CD14-positive monocyte (primary cell): ENCODE measurements around the gene GBGT1. TPM values are rescaled to one million over a fixed set of nuclear protein-coding genes. Genes with fewer than 3 reads are reported as not detected.

Experiments used
- DNase-seq, 3 donors: peaks; one replicate each; pipeline ENCODE4 v3.0.0-alpha.2; 2011 to 2022
- H2AFZ ChIP-seq: 2 replicates; pipeline ENCODE4 v1.6.0; 2012; ENCODE audit warnings: mild to moderate bottlenecking, low read depth, low read length, inconsistent platforms; ENCODE audit not compliant: insufficient read depth, poor library complexity, severe bottlenecking
- H3K27ac ChIP-seq, 2 donors: 1 replicate in 1 of 2; 2 replicates in 1 of 2; pipeline ENCODE4 v1.5.1; 2012 to 2013; ENCODE audit warnings: low read length in 2 of 2, control low read depth in 1 of 2, inconsistent platforms in 1 of 2, low read depth in 1 of 2, mild to moderate bottlenecking in 1 of 2
- H3K27me3 ChIP-seq, 2 donors: one replicate each; pipeline versions ENCODE4 v1.6.0 to v1.6.1; 2011 to 2013; ENCODE audit warnings: low read length in 2 of 2; ENCODE audit not compliant: control insufficient read depth in 2 of 2, insufficient read depth in 2 of 2
- H3K36me3 ChIP-seq, 2 donors: replicated peaks in 1 of 2; 1 replicate in 1 of 2; 2 replicates in 1 of 2; pipeline versions ENCODE4 v1.5.1 to v1.6.1; 2012 to 2013; ENCODE audit warnings: low read length in 2 of 2, control low read depth in 1 of 2, inconsistent platforms in 1 of 2, mild to moderate bottlenecking in 1 of 2; ENCODE audit not compliant: insufficient read depth in 2 of 2, control insufficient read depth in 1 of 2
- H3K4me1 ChIP-seq, 2 donors: 1 replicate in 1 of 2; 2 replicates in 1 of 2; pipeline versions ENCODE4 v1.5.1 to v1.6.1; 2012 to 2013; ENCODE audit warnings: low read length in 2 of 2, control low read depth in 1 of 2, inconsistent platforms in 1 of 2, mild to moderate bottlenecking in 1 of 2, moderate library complexity in 1 of 2; ENCODE audit not compliant: insufficient read depth in 2 of 2, control insufficient read depth in 1 of 2
- H3K4me2 ChIP-seq: replicated peaks from 2 replicates; pipeline ENCODE3; 2012; ENCODE audit warnings: low read length, moderate library complexity, mild to moderate bottlenecking; ENCODE audit not compliant: poor library complexity, severe bottlenecking; ENCODE audit errors: extremely low read depth
- H3K4me3 ChIP-seq, 3 experiments: fragments of 200-600 bp in 1 of 3; sonication (generic) in 1 of 3; replicated peaks in 1 of 3; 1 replicate in 2 of 3; 2 replicates in 1 of 3; pipeline ENCODE4 v1.5.1; 2011 to 2013; ENCODE audit warnings: low read length in 3 of 3, mild to moderate bottlenecking in 3 of 3, control low read depth in 2 of 3, low read depth in 2 of 3, inconsistent platforms in 1 of 3, moderate library complexity in 1 of 3
- H3K79me2 ChIP-seq: 2 replicates; pipeline ENCODE4 v1.6.0; 2012; ENCODE audit warnings: mild to moderate bottlenecking, control low read depth, inconsistent platforms, low read length, moderate library complexity; ENCODE audit not compliant: insufficient read depth
- H3K9ac ChIP-seq: 2 replicates; pipeline ENCODE4 v1.6.0; 2017; ENCODE audit warnings: low read length, mild to moderate bottlenecking; ENCODE audit not compliant: insufficient read depth, poor library complexity, severe bottlenecking
- H3K9me3 ChIP-seq, 2 donors: replicated peaks in 1 of 2; 1 replicate in 1 of 2; 2 replicates in 1 of 2; pipeline versions ENCODE4 v1.5.1 to v1.6.1; 2012 to 2013; ENCODE audit warnings: low read length in 2 of 2, control low read depth in 1 of 2; ENCODE audit not compliant: control insufficient read depth in 1 of 2, insufficient read depth in 1 of 2
- H4K20me1 ChIP-seq: 2 replicates; pipeline ENCODE4 v1.6.0; 2012; ENCODE audit warnings: mild to moderate bottlenecking, low read length, control low read depth, moderate library complexity; ENCODE audit not compliant: insufficient read depth
- H3K27ac Mint-ChIP-seq, 7 donors: one replicate each; pipeline ENCODE4 v1.8.0; 2020; ENCODE audit warnings: mild to moderate bottlenecking in 7 of 7, mixed read lengths in 7 of 7, moderate library complexity in 6 of 7, inconsistent platforms in 2 of 7
- H3K27me3 Mint-ChIP-seq, 3 donors: one replicate each; pipeline ENCODE4 v1.8.0; 2021 to 2022; ENCODE audit warnings: low read depth in 3 of 3, mild to moderate bottlenecking in 3 of 3, mixed read lengths in 3 of 3, moderate library complexity in 3 of 3, inconsistent platforms in 1 of 3
- H3K36me3 Mint-ChIP-seq, 2 donors: one replicate each; pipeline ENCODE4 v1.8.0; 2020; ENCODE audit warnings: mixed read lengths in 2 of 2, inconsistent platforms in 1 of 2, mild to moderate bottlenecking in 1 of 2
- H3K4me1 Mint-ChIP-seq: one replicate; pipeline ENCODE4 v1.8.0; 2020; ENCODE audit warnings: mild to moderate bottlenecking, mixed read lengths
- H3K4me3 Mint-ChIP-seq, 2 donors: one replicate each; pipeline ENCODE4 v1.8.0; 2020; ENCODE audit warnings: mild to moderate bottlenecking in 2 of 2, mixed read lengths in 2 of 2, moderate library complexity in 1 of 2
- H3K9me3 Mint-ChIP-seq, 7 donors: one replicate each; pipeline ENCODE4 v1.8.0; 2020 to 2022; ENCODE audit warnings: mixed read lengths in 7 of 7, mild to moderate bottlenecking in 6 of 7, moderate library complexity in 6 of 7, inconsistent platforms in 2 of 7
- CTCF ChIP-seq: fragments of 200-600 bp; IDR thresholded peaks from one replicate; pipeline ENCODE4 v1.8.0; 2022; ENCODE audit warnings: antibody characterized with exemption, mild to moderate bottlenecking
- WGBS: methylation state at CpG from one replicate; pipeline ENCODE4 v1.1.5; 2013; ENCODE audit warnings: missing lambda C conversion rate; ENCODE audit not compliant: insufficient coverage; 5-methylcytosine and 5-hydroxymethylcytosine counted together
- intact Hi-C, 2 donors: fragments of 100-400 bp; cut with micrococcal nuclease; formaldehyde crosslinking; loops; one replicate each; pipeline versions ENCODE4 v1.15.0 to v1.15.1; 2023
- polyA plus RNA-seq, 3 donors: library from polyadenylated mRNA; depleted of rRNA in 1 of 3; unstranded in 2 of 3; stranded (reverse) in 1 of 3; fragments of 300-500 nt in 2 of 3; fragments of >200 nt in 1 of 3; fragmentation: Illumina TruSeq in 2 of 3; gene quantifications; 1 replicate in 2 of 3; 2 replicates in 1 of 3; pipeline ENCODE4 v1.2.3, GENCODE V29; 2012 to 2021

The GBGT1 gene
- polyA plus RNA-seq, 3 donors: 7.1 to 40.1 (median 8.0) TPM

- 100% methylated on average over 1 of the region's 3 CpGs for WGBS
- no peak for DNase-seq
- Histone ChIP-seq H3K27me3 (peaks cover 0 to under 1% of the 10 kb centered on the region in 2 donors), H2AFZ (no peak overlapping the region), H3K4me2 (no peak overlapping the region), H3K79me2 (no peaks in the 10 kb centered on the region), H3K9ac (no peak overlapping the region), H3K4me3 (no peak overlapping the region), H3K9me3 (no peaks in the 10 kb centered on the region), H3K4me1 (peaks cover 6 to 15% of the 10 kb centered on the region in 2 donors), H3K27ac (no peak overlapping the region), H4K20me1 (no peaks in the 10 kb centered on the region), H3K36me3 (no peaks in the 10 kb centered on the region)
- H3K4me3 Mint-ChIP-seq: no peak overlapping the region
- H3K4me1 Mint-ChIP-seq: peaks cover 15% of the 10 kb centered on the region
- no peaks in the 10 kb centered on the region for H3K9me3 Mint-ChIP-seq
- TF ChIP-seq CTCF: no peak
- no peak overlapping the region for H3K27ac Mint-ChIP-seq
- intact Hi-C loops: loop anchor here in 1 of 2 donors (10.0 kb wide), 1 partner anchor 153 kb away; the partner anchor contains the start of gene SURF6
- H3K27me3 Mint-ChIP-seq: peaks cover 2 to 6% (median 5%) of the 10 kb centered on the region in 3 donors
- H3K36me3 Mint-ChIP-seq: no peaks in the 10 kb centered on the region
These were observed 17.8 kb upstream of the GBGT1 start for GRCh38 chr9:133181561-133181960.

- no peak overlapping the region for H2AFZ ChIP-seq
- H3K4me2 ChIP-seq: no peak overlapping the region
- no peaks in the 10 kb centered on the region for H3K9me3 Mint-ChIP-seq
- intact Hi-C loops: loop anchor here in 1 of 2 donors (10.0 kb wide), 1 partner anchor 154 kb away; the partner anchor contains the start of gene SURF6
- DNase-seq: no peak
- H3K27me3 ChIP-seq: no peaks in the 10 kb centered on the region
- H3K4me1 ChIP-seq: peaks cover 6 to 14% of the 10 kb centered on the region in 2 donors
- no peaks in the 10 kb centered on the region for H3K9me3 ChIP-seq
- H3K36me3 ChIP-seq: no peaks in the 10 kb centered on the region
- H3K4me3 Mint-ChIP-seq: no peak overlapping the region
- H4K20me1 ChIP-seq: no peaks in the 10 kb centered on the region
- no peaks in the 10 kb centered on the region for H3K79me2 ChIP-seq
- H3K36me3 Mint-ChIP-seq: no peaks in the 10 kb centered on the region
- H3K27ac ChIP-seq: no peak overlapping the region
- no peak overlapping the region for H3K4me3 ChIP-seq
- 94% methylated on average over 3 of the region's 5 CpGs for WGBS
- no peak overlapping the region for H3K9ac ChIP-seq
- TF ChIP-seq CTCF: no peak
- peaks cover 12% of the 10 kb centered on the region for H3K4me1 Mint-ChIP-seq
- peaks cover 2 to 5% (median 3%) of the 10 kb centered on the region in 3 donors for H3K27me3 Mint-ChIP-seq
- H3K27ac Mint-ChIP-seq: no peak overlapping the region
These were observed 17.2 kb upstream of the GBGT1 start for GRCh38 chr9:133180953-133181352.
